ENCODE measurements around the gene BMP5. TPM values are rescaled to one million over a fixed set of nuclear protein-coding genes. Genes with fewer than 3 reads are reported as not detected.

Gene BMP5
- total and polyA plus RNA-seq, 9 of the 15 experiments (the other 6 are each of a cell fraction or from before 2014, with no cell fraction given): not detected

GRCh38 chr6:55868176-55868575, 7.2 kb downstream of the BMP5 start (continued):
- no peak for TF ChIP-seq AFF4 (CRISPR knock-in tag; IDR thresholded peaks at IDR 0.05)
- TF ChIP-seq E2F6 (IDR thresholded peaks at IDR 0.05; ENCODE audit: borderline replicate concordance in 1 of 2, extremely low read depth in 1 of 2, insufficient read depth in 1 of 2, insufficient read length in 1 of 2, low read depth in 1 of 2, low read length in 1 of 2, poor library complexity in 1 of 2, severe bottlenecking in 1 of 2): no peak
- no peak for TF ChIP-seq KAT2B (IDR thresholded peaks at IDR 0.05; ENCODE audit: low read depth, low read length)
- TF ChIP-seq NCOA2 (IDR thresholded peaks at IDR 0.05; ENCODE audit: partially characterized antibody in 2 of 2): no peak
- TF ChIP-seq, protein P1, sequence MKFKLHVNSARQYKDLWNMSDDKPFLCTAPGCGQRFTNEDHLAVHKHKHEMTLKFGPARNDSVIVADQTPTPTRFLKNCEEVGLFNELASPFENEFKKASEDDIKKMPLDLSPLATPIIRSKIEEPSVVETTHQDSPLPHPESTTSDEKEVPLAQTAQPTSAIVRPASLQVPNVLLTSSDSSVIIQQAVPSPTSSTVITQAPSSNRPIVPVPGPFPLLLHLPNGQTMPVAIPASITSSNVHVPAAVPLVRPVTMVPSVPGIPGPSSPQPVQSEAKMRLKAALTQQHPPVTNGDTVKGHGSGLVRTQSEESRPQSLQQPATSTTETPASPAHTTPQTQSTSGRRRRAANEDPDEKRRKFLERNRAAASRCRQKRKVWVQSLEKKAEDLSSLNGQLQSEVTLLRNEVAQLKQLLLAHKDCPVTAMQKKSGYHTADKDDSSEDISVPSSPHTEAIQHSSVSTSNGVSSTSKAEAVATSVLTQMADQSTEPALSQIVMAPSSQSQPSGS (CRISPR knock-in tag; IDR thresholded peaks at IDR 0.05): no peak

Measured in K562 (cell line).